TTC549 (cell line): ENCODE measurements around the gene MTCL1.

ENCODE experiments used
- FAIRE-seq: peaks from 2 replicates; lab custom pipeline; 2012; peaks lifted over from hg19 to GRCh38; lab: Jason Lieb, UNC

Gene MTCL1

DNA sequence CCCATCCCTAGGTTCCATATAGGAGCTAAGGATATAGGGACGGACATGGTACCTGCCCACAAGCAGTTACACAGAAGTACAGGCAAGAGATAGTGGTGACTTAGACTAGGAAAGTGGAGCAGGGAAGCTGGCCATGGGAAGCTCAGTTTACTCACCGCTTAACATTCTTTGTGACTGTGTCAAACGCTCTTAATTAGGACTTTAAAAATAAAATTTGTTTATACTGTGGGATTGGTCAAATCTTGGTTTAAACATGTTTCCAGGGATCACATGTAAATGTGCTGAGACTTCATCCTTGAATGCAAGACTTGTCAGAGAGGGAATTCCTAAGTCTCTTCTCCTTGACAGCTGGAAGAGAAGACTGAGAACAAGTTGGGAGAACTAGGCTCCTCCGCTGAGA is 107.3 kb downstream of the MTCL1 start:
- FAIRE-seq = no peak

DNA sequence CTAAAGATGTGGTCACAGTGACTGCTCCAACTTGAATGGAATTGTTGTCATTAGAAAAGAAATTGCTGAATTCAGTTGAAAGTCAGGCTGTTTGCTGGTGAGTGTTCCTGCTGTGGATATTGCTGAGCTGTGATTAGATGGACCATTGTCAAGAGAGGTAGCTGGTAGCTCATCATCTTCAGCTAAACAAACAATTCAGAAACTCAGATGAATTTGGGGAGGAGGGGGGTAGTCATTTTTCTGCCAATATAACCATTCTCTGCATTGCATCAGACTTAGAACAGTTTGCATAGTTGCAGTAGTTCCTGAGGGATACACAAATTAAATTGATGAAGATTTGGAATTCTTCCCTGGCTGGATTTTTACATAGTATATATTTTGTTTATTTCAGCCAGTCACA is 108.3 kb downstream of the MTCL1 start:
- no peak for FAIRE-seq

DNA sequence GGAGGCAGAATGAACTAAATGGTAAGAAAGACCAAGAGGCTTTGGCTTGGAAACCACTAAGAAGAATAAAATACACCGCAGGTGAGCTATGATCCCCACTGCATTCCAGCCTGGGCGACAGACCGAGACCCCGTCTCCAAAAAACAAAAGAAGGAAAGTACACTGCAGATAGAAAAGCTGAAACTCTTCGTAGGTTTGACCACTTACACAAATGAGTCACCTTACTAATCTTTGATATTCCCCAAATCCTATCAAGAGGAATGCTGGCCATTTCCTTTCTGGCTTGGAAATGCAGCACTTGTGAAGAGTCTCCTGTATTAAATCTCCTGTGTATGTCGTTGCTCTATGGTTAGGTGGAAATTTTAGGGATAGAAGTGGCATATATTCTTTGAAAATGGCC is 108.8 kb downstream of the MTCL1 start:
- no peak for FAIRE-seq

DNA sequence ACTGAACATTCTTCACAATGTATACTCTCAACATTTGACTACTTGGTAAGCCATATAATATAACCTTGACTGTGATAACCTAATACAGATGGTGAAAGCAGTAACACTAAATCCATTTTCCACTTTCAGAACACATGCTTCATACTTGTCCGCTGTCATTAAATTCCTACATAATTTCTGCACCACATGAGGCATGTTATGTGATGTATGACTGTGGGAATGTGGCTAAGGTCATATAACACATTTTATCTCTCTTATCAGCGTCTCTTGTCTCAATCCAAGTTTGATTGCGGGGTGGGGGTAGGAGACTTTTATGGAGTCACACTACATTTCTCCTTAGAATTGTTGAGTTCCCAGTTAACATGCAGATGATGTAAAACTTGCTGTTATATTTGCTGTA is 110.9 kb downstream of the MTCL1 start:
- FAIRE-seq = no peak

DNA sequence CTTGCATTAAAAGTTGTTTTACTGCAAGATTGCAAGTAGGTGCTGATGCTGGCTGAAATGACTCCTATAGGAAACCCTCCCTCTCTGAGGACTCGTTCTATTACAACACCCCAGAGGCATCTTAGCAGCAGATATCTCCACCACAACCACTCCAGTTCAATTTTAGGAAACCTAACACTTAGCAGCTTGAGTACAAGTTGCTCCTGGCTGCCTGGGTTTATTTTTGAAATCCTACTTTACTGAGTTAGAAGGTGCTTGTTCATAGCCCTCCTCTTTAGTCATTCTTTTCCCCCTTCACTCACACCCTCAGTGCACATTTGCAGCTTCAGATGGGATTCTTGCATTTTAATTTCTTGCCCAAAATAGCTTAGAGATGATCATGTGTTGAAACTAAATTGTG is 111.5 kb downstream of the MTCL1 start:
- FAIRE-seq = no peak

DNA sequence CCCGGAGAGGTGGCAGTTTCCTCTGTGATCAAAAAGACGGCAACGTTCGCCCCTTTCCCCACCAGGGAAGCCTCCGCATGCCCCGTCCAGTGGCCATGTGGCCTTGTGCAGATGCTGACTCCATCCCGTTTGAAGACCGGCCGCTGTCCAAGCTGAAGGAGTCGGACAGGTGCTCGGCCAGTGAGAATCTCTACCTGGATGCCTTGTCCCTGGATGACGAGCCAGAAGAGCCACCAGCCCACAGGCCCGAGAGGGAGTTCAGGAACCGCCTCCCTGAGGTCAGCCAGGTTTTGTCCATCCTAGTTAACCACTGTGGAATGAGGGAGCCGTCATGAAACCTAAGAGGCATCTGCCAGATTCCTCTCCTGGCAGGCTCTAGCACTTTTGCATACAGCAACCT is 113.6 kb downstream of the MTCL1 start:
- FAIRE-seq = no peak

DNA sequence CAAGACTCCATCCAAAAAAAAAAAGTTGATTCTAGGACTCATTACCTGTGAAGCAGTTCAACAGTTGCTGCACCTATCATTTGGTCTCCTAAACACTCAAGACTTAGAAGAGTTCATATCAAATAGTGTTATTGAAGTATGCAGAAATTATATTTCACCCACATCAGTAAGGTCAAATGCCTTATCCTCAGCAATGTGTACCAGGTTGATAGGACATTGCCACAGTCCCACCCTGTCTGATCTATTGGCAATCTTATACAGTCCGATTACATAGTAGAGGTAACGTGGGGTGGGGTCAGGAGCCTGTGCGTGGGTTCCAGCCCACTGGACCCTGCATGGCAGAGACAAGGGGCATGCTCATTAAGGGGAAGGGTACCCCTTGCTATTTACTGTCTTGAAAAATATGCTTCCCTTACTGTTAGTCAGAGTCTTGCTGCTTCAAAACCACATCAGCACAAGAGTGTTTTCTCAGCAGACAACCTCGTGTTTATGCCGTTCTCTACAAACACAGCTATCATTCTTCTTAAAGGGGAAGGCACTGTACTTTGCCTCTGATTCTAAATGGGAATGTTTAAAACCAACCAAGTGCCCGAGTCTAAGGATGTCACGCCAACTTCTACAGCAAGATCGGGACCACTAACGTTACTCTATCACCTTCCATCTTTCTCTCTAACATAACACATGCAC is 115.2 kb downstream of the MTCL1 start:
- no peak for FAIRE-seq

DNA sequence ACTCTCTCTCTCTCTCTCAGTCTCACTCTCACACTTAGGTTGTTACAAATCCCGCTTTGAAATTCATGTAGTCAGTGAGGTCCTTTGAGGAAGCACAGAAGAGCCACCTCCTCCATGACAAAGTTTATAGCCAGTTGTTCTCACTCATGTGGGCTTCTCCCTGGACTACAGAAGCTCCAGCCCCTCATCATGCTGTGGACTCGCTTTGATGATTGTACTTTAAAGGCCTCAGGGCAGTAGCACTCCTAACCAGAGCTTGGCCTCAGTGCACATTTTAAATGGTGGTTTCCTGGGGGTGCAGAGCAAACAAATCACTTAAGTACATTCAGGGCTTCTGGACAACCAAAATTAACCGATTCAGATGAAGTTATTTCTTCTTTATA is 115.7 kb downstream of the MTCL1 start:
- FAIRE-seq = no peak

DNA sequence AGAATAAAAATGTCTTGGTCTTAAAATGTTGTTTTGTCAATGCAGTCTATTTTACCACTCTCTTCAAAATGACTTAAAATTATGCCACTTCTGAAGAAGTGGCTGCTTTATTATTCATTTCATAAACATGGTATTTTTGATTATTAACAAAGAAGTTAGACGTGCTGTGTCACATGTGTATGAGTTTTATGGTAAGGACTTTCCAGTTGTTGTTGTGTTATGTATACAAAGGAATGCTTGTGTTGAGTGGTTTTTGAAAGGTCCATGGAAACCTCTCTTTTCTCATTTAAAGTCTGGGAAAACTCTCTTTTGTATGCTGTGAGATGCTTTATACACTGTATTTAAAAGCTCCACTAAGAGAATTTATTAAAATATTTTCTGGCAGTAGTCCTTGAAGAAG is 116.2 kb downstream of the MTCL1 start:
- no peak for FAIRE-seq

DNA sequence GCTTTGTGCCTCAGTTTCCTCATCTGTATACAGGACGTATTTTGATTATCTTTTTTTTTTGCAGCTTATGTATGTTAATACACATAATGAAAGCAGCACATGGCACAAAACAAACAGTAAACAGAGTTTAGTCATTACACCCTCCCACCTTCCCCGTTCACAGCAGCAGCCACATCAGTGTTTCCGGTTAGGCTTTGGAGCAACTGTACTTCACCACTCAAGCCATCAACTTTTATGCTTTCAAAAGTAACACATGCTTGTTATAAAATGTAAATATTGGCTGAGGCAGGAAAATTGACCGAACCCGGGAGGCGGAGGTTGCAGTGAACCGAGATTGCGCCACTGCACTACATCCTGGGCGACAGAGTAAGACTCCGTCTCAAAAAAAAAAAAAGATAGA is 117.3 kb downstream of the MTCL1 start:
- FAIRE-seq = no peak

DNA sequence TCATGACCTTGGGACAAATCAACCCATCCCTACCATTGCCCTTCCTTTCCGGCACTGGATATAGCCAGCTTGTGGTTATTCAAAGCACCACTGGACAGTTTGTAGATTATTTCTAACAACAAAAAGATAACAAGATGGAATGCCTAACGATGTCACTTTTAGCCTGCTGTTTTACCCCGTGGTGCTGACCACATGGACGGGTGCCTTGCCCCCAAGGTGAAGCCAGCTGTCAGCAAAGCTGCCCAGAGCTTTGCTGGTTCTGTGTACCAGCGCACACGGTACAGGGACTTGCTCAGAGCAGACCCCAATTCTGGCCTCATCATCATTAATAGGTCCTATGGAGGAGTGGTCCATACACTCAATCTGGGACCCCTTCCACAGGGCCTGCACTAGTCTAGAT is 118.2 kb downstream of the MTCL1 start:
- no peak for FAIRE-seq

DNA sequence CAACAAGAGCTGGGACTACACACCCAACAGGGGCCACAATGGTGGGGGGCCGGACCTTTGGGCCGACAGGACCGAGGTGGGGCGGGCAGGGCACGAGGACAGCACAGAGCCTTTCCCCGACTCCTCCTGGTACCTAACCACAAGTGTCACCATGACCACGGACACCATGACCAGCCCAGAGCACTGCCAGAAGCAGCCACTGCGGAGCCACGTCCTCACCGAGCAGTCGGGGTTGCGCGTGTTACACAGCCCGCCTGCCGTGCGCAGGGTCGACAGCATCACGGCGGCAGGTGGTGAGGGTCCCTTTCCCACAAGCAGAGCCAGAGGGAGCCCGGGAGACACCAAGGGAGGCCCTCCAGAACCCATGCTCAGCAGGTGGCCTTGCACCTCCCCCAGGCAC is 119.5 kb downstream of the MTCL1 start:
- no peak for FAIRE-seq

DNA sequence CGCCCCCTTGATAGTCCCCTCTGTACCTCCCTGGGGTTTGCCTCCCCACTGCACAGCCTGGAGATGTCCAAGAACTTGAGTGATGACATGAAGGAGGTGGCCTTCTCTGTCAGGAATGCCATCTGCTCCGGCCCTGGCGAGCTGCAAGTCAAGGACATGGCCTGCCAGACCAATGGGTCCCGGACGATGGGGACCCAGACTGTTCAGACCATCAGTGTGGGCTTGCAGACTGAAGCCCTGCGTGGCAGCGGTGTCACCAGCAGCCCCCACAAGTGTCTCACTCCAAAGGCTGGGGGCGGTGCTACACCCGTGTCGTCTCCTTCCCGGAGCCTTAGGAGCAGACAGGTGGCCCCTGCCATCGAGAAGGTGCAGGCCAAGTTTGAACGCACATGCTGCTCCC is 119.9 kb downstream of the MTCL1 start:
- FAIRE-seq = no peak

DNA sequence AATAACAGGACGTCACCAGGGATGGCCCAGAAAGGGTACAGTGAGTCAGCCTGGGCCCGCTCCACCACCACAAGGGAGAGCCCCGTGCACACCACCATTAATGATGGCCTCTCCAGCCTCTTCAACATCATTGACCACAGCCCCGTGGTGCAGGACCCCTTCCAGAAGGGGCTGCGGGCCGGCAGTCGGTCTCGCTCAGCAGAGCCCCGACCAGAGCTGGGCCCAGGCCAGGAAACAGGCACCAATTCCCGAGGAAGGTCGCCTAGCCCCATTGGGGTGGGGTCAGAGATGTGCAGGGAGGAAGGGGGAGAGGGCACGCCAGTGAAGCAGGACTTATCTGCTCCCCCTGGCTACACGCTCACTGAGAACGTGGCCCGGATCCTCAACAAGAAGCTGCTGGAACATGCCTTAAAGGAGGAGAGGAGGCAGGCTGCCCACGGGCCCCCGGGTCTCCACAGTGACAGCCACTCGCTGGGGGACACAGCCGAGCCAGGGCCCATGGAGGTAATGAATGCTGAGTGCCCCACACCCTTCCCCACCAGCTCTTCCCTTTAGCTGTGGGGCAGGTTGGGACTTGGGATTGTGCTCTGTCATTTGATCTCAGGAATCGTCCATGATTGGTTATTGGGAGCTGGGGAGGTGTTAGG is 120.5 kb downstream of the MTCL1 start:
- no peak for FAIRE-seq

DNA sequence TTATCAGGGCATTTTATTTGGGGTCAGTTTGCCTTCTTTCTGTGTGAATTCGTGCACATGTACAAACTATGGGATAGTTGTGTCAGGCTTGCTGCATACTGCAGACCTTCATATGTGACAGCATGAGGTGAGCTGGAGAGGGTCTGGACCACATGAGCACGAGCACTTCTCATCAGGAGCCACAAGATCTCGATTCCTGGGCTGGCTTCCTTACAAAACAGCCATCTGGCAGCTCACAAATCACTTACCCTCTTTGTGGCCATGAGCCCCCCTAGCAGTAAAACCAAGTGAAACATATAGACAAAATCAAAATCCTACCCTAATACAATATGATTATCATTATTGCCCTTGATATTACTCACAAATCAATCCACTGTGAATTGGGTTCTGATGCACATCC is 121.2 kb downstream of the MTCL1 start:
- FAIRE-seq = no peak

DNA sequence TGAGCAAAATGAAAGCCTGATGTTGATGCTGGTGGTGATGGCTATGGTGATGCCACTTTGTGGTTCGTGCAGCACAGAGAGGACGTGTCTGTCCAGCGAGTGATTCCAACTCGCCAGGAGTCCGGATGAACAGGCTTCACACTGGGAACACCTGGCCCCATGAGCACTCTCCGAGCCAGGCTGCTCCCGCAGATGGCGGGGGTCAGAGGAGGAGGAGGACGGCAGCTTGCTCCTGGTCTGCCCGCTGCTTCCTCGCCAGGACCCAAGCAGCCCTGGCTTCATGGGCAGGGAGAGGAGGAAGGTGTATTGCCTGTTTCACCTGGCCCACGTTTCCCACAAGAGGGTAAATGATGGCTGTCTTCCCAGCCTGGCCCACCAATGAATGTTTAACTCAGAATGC is 121.6 kb downstream of the MTCL1 start:
- no peak for FAIRE-seq

DNA sequence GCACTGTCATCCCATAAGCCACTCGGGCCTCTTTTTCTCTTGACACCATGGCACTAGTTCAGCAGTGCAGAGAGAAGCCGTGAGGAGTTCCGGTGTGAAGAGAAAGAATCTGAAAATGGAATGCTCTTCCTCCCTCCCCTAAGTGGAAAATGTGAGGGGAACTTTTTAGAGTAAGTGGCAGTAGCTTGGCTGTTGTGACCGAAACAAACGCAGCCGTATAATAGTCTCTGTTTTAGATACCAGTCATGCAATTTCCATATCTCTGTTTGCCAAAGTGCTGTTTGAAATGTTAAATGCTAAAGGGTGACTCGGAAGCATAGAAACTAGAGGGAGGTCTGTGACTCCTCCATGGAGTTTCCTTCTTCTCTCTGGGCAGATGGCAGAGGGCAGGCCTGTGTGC is 122.9 kb downstream of the MTCL1 start:
- FAIRE-seq = no peak

DNA sequence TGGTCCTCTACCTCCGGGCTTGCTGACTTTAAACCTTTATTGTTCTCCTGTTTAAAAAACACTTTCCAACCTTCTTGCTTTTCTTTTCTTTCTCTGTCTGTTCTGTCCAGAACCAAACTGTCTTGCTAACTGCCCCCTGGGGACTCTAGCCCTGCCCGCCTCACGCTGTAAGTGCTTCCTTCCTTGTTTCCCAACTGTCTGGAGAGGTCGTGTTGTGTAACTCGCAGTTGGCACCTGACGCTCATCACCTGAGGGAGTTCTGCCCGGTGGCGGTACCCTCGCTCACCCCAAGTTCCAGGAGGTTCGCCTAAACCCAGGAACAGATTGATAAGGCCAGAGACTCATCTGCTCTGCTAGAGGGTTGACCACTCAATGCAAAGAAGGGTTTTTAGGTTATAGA is 123.4 kb downstream of the MTCL1 start:
- no peak for FAIRE-seq

DNA sequence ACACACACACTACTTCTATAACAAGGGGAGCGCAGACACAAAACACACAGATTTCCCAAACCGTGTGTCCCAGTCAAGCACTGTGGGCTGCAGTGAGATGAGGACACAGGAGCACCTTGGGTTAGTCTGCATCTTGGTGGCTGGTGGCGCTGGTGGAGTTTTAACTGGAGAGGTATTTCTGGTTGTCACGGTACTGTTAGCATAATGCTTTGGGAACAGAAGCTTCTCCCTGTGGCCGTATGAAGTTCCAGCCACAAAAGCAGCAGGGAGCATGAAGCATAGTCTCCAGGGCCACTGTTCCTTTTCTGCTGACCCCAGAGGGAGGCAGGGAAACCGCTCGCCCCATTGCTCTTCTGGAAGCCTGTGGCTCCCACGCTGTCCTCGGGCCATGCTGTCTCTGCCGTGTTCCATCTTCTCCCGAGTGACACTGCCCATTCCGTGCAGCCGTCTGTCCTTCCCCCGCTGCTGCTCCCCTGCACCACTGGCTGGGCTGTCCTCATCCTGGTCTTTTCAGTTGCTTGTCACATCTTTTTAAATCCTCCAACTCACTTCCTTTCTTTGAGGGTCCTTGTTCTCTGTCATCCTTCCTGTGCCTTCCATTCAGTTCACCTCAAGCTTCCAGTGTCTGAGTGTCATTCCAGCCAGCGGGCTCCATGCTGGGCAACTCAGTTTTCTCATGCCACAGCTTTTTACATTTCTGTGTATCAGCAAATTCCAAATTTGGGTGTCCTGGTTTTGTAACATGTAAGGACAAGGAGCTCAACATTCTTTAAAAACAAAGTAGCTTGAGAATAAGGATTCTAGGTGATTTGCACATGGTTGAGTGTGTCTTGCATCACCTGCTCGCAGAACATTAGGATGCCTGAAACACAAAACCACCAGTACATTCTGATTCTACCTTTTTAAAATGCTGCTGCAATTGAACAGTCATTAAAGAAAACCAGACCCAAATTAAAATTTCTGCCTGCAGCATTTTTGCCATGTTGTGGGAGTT is 125.0 kb downstream of the MTCL1 start:
- FAIRE-seq = no peak

DNA sequence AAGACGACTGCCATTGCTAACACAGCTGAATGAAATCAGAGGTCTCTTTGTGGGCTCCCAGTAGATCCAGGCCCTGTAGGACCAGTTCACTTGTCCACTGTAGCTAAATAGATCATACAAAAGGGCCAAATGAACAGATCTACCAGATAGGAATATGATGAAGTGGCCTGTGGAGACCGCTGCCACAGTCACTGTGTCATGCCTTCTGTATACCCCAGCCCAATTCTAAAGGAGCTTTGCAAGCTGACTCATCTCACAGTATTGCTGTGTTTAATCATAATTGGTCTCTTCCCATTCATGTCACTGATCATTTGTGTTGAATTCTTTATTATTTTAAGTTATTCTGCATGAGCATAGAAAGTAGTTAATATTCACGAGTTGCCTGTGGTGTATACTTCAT is 125.8 kb downstream of the MTCL1 start:
- no peak for FAIRE-seq

DNA sequence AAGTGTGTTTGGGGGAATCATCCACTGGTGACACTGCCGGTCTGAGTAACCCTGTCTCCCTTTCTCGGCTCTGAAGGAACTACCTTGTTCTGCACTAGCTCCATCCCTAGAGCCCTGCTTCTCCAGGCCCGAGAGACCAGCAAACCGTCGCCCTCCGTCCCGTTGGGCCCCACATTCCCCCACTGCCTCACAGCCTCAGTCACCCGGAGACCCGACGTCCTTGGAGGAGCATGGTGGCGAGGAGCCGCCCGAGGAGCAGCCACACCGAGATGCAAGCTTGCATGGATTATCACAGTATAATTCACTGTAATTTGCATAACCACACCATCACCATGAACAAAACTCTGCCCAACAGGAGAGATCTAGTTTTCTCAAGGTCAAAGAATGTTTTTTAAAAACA is 126.2 kb downstream of the MTCL1 start:
- no peak for FAIRE-seq

DNA sequence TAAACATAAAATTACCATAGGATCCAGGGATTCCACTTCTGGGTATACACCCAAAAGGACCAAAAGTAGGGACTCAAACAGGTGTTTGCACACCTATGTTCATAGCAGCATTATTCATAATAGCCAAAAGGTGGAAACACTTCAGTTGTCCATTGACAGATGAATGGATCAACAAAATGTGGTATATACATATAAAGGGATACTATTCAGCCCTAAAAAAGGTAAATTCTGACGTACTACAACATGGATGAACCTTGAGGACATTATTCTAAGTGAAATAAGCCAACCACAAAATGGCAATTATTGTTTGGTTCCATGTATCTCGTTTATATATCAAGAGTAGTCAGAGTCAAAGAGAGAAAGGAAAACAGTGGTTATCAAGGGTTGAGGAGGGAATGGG is 128.1 kb downstream of the MTCL1 start:
- FAIRE-seq = no peak

DNA sequence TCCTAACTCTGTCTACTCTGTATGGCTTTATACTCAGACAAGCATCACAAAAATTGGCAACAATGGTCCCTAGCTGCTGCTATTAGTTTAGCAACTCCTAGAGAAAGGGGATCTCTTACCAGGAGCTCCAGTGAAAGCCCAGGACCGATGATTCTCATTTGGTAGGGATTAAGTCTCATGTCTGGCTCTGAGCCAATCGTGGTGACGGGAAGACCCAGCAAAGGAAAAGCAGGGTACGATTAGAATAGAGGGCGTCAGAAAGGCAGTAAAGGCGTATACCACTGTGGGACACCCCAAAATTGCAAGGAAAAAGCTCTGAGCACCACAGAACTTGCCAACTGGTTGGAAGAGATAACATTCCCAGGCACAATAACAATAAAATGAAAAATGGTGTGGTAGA is 129.5 kb downstream of the MTCL1 start:
- FAIRE-seq = no peak
